K562 (cell line): Measurements from ENCODE around the gene BET1L. TPM values are rescaled to one million over a fixed set of nuclear protein-coding genes. Genes with fewer than 3 reads are reported as not detected.

ENCODE experiments used
- ATAC-seq: fragments of 200-7000 bp; cut with Tn5 transposase; 3 replicates; pipeline ENCODE4 v1.9.1; 2020; ENCODE audit warnings: moderate library complexity
- BruUV-seq: library from RNA; stranded (reverse); fragments of 400-500 nt; replicated peaks from 2 replicates; lab custom pipeline; 2021; lab: Mats Ljungman, UMichigan
- CTCF ChIA-PET: fragments of 300-600 bp; formaldehyde crosslinking; extraction: SDS; loops from one replicate; lab custom pipeline; 2021; ENCODE audit warnings: low intra/inter-chr PET ratio; lab: Yijun Ruan, JAX
- POLR2A ChIA-PET: fragments of 300-600, 350-650 bp; sonication (Branson Sonifier 250); formaldehyde crosslinking; extraction: SDS; loops from one replicate; lab custom pipeline; 2021; ENCODE audit warnings: antibody characterized with exemption, inconsistent platforms; lab: Yijun Ruan, JAX
- DNase-seq, 4 experiments: peaks; one replicate each; pipeline versions ENCODE4 v3.0.0 to v3.0.0-alpha.2; 2011 to 2018; ENCODE audit warnings: low spot score in 3 of 4, mixed read lengths in 3 of 4; ENCODE audit errors: extremely low read depth in 1 of 4
- FAIRE-seq: peaks from 2 replicates; lab custom pipeline; 2011; peaks lifted over from hg19 to GRCh38; lab: Jason Lieb, UNC
- H2AFZ ChIP-seq: 2 replicates; pipeline ENCODE4 v1.6.0; 2011; ENCODE audit warnings: low read depth, low read length, control low read depth, inconsistent platforms
- H3K27ac ChIP-seq: fragments of 200-600 bp; 3 replicates; pipeline ENCODE4 v1.8.0; 2011; ENCODE audit warnings: low read depth, mild to moderate bottlenecking, control low read depth, inconsistent platforms, low read length, moderate library complexity, mixed read lengths; ENCODE audit errors: extremely low read depth
- H3K27me3 ChIP-seq, 2 experiments: fragments of 300-600 bp in 1 of 2; 2 replicates in 1 of 2; 3 replicates in 1 of 2; pipeline versions ENCODE4 v1.6.0 to v1.8.0; 2011; ENCODE audit warnings: inconsistent platforms in 2 of 2, low read length in 2 of 2, mild to moderate bottlenecking in 1 of 2, mixed read lengths in 1 of 2, moderate library complexity in 1 of 2; ENCODE audit not compliant: control insufficient read depth in 2 of 2, insufficient read depth in 2 of 2
- H3K36me3 ChIP-seq: fragments of 300-600 bp; 3 replicates; pipeline ENCODE4 v1.8.0; 2011; ENCODE audit warnings: mild to moderate bottlenecking, low read length, inconsistent platforms; ENCODE audit not compliant: control insufficient read depth, insufficient read depth
- H3K4me1 ChIP-seq, 2 experiments: fragments of 200-600 bp in 1 of 2; replicated peaks in 1 of 2; 2 replicates in 1 of 2; 3 replicates in 1 of 2; pipeline versions ENCODE4 v1.5.1 to v1.8.0; 2011; ENCODE audit warnings: inconsistent platforms in 2 of 2, low read length in 2 of 2, mild to moderate bottlenecking in 1 of 2, mixed read lengths in 1 of 2, moderate library complexity in 1 of 2; ENCODE audit not compliant: control insufficient read depth in 2 of 2, insufficient read depth in 2 of 2
- H3K4me2 ChIP-seq: 2 replicates; pipeline ENCODE4 v1.6.1; 2011; ENCODE audit warnings: low read length, control low read depth, inconsistent platforms, mixed read lengths; ENCODE audit not compliant: insufficient read depth
- H3K4me3 ChIP-seq: fragments of 200-600 bp; sonication (generic), shearing (Covaris generic); 2 replicates; pipeline ENCODE4 v1.5.1; 2016; ENCODE audit warnings: control low read depth, inconsistent platforms
- H3K79me2 ChIP-seq: fragments of 200-600 bp; 3 replicates; pipeline ENCODE4 v1.8.0; 2011; ENCODE audit warnings: low read length, inconsistent platforms; ENCODE audit not compliant: control insufficient read depth, insufficient read depth
- H3K9ac ChIP-seq, 2 experiments: 2 replicates each; pipeline versions ENCODE4 v1.6.0 to v1.6.1; 2011; ENCODE audit warnings: low read depth in 2 of 2, low read length in 2 of 2, control low read depth in 1 of 2, inconsistent platforms in 1 of 2, mild to moderate bottlenecking in 1 of 2, mixed read lengths in 1 of 2; ENCODE audit not compliant: insufficient read depth in 1 of 2
- H3K9me1 ChIP-seq: one replicate; pipeline ENCODE4 v1.6.0; 2011; ENCODE audit warnings: inconsistent platforms, mild to moderate bottlenecking, low read length, moderate library complexity; ENCODE audit not compliant: control insufficient read depth, insufficient read depth
- H3K9me3 ChIP-seq: replicated peaks from 2 replicates; pipeline ENCODE4 v1.5.1; 2011; ENCODE audit warnings: low read depth, low read length, inconsistent platforms; ENCODE audit not compliant: control insufficient read depth, insufficient read depth
- H4K20me1 ChIP-seq: replicated peaks from 2 replicates; pipeline ENCODE4 v1.6.1; 2011; ENCODE audit warnings: low read length, inconsistent platforms, mixed read lengths; ENCODE audit not compliant: control insufficient read depth, insufficient read depth
- ELF4 ChIP-seq: fragments of 450-650 bp; formaldehyde crosslinking; IDR thresholded peaks from 2 replicates; pipeline ENCODE4 v1.4.0; 2022; ENCODE audit warnings: missing genetic modification characterization
- HNRNPK ChIP-seq: fragments of 200-400 bp; formaldehyde crosslinking; IDR thresholded peaks from one replicate; pipeline ENCODE4 v1.6.1; 2018; ENCODE audit warnings: mild to moderate bottlenecking, low read depth, low read length; ENCODE audit not compliant: poor library complexity, severe bottlenecking
- NFRKB ChIP-seq: fragments of 450-650 bp; IDR thresholded peaks from 2 replicates; pipeline ENCODE4 v1.6.1; 2016; ENCODE audit warnings: low read depth
- POLR2AphosphoS5 ChIP-seq: IDR thresholded peaks from 2 replicates; pipeline ENCODE4 v1.6.1; 2011; ENCODE audit warnings: mild to moderate bottlenecking, low read depth, low read length, moderate library complexity; ENCODE audit not compliant: control insufficient read depth, insufficient read depth
- SIN3A ChIP-seq, 2 experiments: fragments of 150-350 bp in 1 of 2; IDR thresholded peaks; 2 replicates each; pipeline ENCODE4 v1.6.1; 2011 to 2016; ENCODE audit warnings: borderline replicate concordance in 2 of 2, low read depth in 2 of 2, low read length in 2 of 2, mild to moderate bottlenecking in 2 of 2, moderate library complexity in 2 of 2; ENCODE audit not compliant: control insufficient read depth in 1 of 2
- XRCC4 ChIP-seq: IDR thresholded peaks from one replicate; pipeline ENCODE4 v1.6.1; 2011; ENCODE audit not compliant: insufficient read depth, insufficient read length; ENCODE audit errors: extremely low read depth
- XRCC5 ChIP-seq: fragments of 200-400 bp; formaldehyde crosslinking; IDR thresholded peaks from 2 replicates; pipeline ENCODE4 v1.6.1; 2017; ENCODE audit warnings: low read depth, mild to moderate bottlenecking, low read length
- ZNF655 ChIP-seq: fragments of 250-450 bp; sonication (Bioruptor Pico); IDR thresholded peaks from 2 replicates; pipeline ENCODE4 v1.5.0; 2021
- WGBS: fragments of 100-300 bp; shearing (Covaris generic); methylation state at CpG from one replicate; pipeline ENCODE4 v1.1.6; 2016; ENCODE audit warnings: low coverage, mixed read lengths; ENCODE audit not compliant: insufficient coverage; ENCODE audit errors: missing lambda C conversion rate; 5-methylcytosine and 5-hydroxymethylcytosine counted together
- in situ Hi-C: fragments of 300-500 bp; cut with MboI; formaldehyde crosslinking; loops from 4 replicates; pipeline ENCODE4 v1.15.0; 2018; ENCODE audit warnings: inconsistent platforms, mixed read lengths
- intact Hi-C: fragments of 100-400 bp; cut with micrococcal nuclease; formaldehyde crosslinking; loops from 2 replicates; pipeline ENCODE4 v1.14.2; 2022
- polyA plus RNA-seq, 8 experiments: library from polyadenylated mRNA; depleted of rRNA in 4 of 8; stranded (reverse) in 5 of 8; unstranded in 3 of 8; fragments of >200 nt; fragmentation: Nextera tagmentation in 2 of 8; fragmentation: Illumina TruSeq in 1 of 8; extraction: Ambion mirVana in 2 of 8; extraction: Trizol in 1 of 8; gene quantifications; 2 replicates each; pipeline versions ENCODE4 v1.2.1 to v1.2.3, GENCODE V29; 2011 to 2014; ENCODE audit warnings: inconsistent platforms in 1 of 8, missing spikeins in 1 of 8
- total RNA-seq, 7 experiments: library from RNA; depleted of rRNA in 6 of 7; stranded (reverse); fragments of >200 nt in 6 of 7; fragmentation: Illumina TruSeq in 2 of 7; extraction: Trizol in 2 of 7; gene quantifications; 2 replicates each; pipeline versions ENCODE4 v1.2.1 to v1.2.3, GENCODE V29; 2011 to 2021; ENCODE audit warnings: low replicate concordance in 1 of 7

Gene BET1L
- total and polyA plus RNA-seq, 9 of the 15 experiments (the other 6 are each of a cell fraction or from before 2014, with no cell fraction given) = 9.9 to 69.1 (median 19.9) TPM

DNA sequence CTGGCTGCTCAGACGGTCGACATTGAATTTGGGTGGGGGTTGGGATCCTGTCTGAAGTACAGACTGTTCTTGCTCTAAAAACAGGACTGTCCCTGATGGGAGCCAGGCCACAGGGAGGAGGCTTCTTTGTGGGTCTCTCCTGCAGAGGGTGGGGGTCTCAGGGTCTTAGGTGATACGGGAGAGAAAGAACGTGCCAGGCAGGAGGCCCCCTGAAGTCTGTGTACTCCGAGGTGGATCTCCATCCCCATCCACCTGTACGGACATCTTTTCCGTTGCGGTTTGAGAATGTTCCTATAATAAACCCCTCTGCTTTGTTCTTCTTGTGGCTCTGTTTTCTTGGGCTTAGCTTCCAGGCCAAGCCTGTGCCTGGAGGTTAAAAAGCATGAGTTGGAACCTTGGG, 45.5 kb upstream of the BET1L start:
- DNase-seq (no peak), ATAC-seq (no peak), FAIRE-seq (no peak)
- Histone ChIP-seq H4K20me1 (no peaks in the 10 kb centered on the region), H3K4me1 (peaks cover 10 to 13% of the 10 kb centered on the region in 2 experiments), H3K9me1 (no peaks in the 10 kb centered on the region), H3K27me3 (no peaks in the 10 kb centered on the region), H3K36me3 (peaks cover 62% of the 10 kb centered on the region), H3K4me2 (no peak overlapping the region), H3K4me3 (no peak overlapping the region), H3K9me3 (no peaks in the 10 kb centered on the region), H3K79me2 (no peaks in the 10 kb centered on the region), H3K27ac (no peak overlapping the region), H3K9ac (no peak overlapping the region), H2AFZ (no peak overlapping the region)
- TF ChIP-seq ELF4 (no peak), HNRNPK (no peak), XRCC4 (no peak), POLR2AphosphoS5 (peak; percentile 12; the same call in 1 of the 2 replicates), NFRKB (no peak), ZNF655 (CRISPR knock-in tag) (no peak), XRCC5 (no peak), SIN3A (IDR thresholded peaks at IDR 0.05; ENCODE audit: borderline replicate concordance in 2 of 2, control insufficient read depth in 1 of 2, low read depth in 2 of 2, low read length in 2 of 2) (no peak)
- CTCF ChIA-PET = no interaction called here
- TSS peak; percentile 69 for BruUV-seq
- POLR2A ChIA-PET = interaction anchor here (1.1 kb wide), 1 partner anchor 46 kb away, joined by 4 read pairs; the partner anchor contains the start of genes BET1L and RIC8A
- intact Hi-C loops (no loop called here), in situ Hi-C loops (loop anchor here (5.0 kb wide), 1 partner anchor 105 kb away; no protein-coding TSS in a partner anchor)
- WGBS = 88% methylated on average over 8 of the region's 8 CpGs
